ENCODE data around the gene DYRK3. TPM values are rescaled to one million over a fixed set of nuclear protein-coding genes. Genes with fewer than 3 reads are reported as not detected.

DYRK3 gene
- total and polyA plus RNA-seq, 9 of the 15 experiments (the other 6 are each of a cell fraction or from before 2014, with no cell fraction given): 4.5 to 33.7 (median 25.7) TPM

DNA sequence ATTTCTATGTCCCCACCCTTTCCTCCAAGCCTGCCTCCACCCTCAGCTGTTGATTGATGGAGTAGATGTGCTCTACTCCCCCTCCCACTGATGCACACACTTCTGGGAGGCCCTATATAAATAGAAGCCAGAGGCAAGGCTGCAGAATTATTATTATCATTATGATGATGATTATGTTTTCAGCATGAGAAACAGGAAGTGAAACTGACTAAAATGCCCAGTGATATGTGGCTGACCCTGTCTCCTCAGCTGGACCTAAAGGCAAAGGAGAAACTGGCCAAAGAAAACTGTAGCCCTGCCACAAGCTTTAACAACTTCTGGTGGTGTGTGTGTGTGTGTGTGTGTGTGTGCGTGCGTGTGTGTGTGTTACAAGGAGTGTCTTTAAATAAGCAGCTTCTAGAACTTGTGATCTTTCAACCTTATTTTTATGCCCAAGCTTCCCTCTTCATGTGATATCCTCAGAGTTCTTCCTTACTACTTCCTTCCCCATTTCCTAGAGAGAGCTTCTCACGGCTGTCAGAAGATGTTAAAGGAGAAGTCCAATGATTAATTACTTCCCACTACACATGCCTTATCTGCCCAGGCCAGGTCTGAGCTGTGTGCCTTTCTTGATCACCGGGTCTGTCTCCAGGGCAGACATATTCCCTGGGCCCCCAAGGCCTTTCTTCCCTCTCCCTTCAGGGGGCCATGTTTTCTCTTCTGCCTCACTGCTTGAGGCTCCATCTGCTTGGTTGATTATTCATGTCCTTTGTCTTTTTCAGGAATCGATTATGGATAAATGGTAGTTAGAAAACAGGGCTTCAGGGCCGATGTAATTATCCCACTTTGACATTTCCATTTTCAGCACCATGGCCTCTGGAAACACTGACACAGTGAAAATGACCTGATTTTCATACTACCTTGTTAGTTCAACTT lies 37.8 kb downstream of the DYRK3 start (continued):
- TF ChIP-seq ZFX (CRISPR knock-in tag; IDR thresholded peaks at IDR 0.05) (peak; percentile 41; the same call in 1 of the 2 replicates), YY1 (IDR thresholded peaks at IDR 0.05; ENCODE audit: borderline replicate concordance in 1 of 3, control insufficient read depth in 1 of 3, extremely low read depth in 1 of 3, insufficient read depth in 3 of 3, insufficient read length in 1 of 3, insufficient replicate concordance in 2 of 3, low read depth in 1 of 3, low read length in 2 of 3) (peak; percentile 47 to 94 (median 76)), MAFK (IDR thresholded peaks at IDR 0.05; ENCODE audit: low read length) (no peak), MYBL2 (IDR thresholded peaks at IDR 0.05; ENCODE audit: low read depth) (no peak; the same call in 1 of the 2 replicates), MYBL2 (CRISPR knock-in tag; IDR thresholded peaks at IDR 0.05; ENCODE audit: borderline replicate concordance) (no peak), TCF7 (IDR thresholded peaks at IDR 0.05; ENCODE audit: borderline replicate concordance) (0 out of 2 replicates have a peak, but pooled peaks have one; percentile 68), CBX5 (IDR thresholded peaks at IDR 0.05; ENCODE audit: borderline replicate concordance, low read depth) (no peak), ZC3H8 (IDR thresholded peaks at IDR 0.05) (no peak; the same call in 1 of the 2 replicates), CBFA2T2 (conservative IDR thresholded peaks at IDR 0.05) (peak; percentile 96), ID3 (CRISPR knock-in tag; IDR thresholded peaks at IDR 0.05) (no peak), ID3 (tag; IDR thresholded peaks at IDR 0.05) (peak; percentile 68), ATF2 (CRISPR knock-in tag; IDR thresholded peaks at IDR 0.05) (no peak)
- TF ChIP-seq, protein P1, sequence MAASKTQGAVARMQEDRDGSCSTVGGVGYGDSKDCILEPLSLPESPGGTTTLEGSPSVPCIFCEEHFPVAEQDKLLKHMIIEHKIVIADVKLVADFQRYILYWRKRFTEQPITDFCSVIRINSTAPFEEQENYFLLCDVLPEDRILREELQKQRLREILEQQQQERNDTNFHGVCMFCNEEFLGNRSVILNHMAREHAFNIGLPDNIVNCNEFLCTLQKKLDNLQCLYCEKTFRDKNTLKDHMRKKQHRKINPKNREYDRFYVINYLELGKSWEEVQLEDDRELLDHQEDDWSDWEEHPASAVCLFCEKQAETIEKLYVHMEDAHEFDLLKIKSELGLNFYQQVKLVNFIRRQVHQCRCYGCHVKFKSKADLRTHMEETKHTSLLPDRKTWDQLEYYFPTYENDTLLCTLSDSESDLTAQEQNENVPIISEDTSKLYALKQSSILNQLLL (CRISPR knock-in tag; IDR thresholded peaks at IDR 0.05; ENCODE audit: borderline replicate concordance): no peak
- TF ChIP-seq, protein P2, sequence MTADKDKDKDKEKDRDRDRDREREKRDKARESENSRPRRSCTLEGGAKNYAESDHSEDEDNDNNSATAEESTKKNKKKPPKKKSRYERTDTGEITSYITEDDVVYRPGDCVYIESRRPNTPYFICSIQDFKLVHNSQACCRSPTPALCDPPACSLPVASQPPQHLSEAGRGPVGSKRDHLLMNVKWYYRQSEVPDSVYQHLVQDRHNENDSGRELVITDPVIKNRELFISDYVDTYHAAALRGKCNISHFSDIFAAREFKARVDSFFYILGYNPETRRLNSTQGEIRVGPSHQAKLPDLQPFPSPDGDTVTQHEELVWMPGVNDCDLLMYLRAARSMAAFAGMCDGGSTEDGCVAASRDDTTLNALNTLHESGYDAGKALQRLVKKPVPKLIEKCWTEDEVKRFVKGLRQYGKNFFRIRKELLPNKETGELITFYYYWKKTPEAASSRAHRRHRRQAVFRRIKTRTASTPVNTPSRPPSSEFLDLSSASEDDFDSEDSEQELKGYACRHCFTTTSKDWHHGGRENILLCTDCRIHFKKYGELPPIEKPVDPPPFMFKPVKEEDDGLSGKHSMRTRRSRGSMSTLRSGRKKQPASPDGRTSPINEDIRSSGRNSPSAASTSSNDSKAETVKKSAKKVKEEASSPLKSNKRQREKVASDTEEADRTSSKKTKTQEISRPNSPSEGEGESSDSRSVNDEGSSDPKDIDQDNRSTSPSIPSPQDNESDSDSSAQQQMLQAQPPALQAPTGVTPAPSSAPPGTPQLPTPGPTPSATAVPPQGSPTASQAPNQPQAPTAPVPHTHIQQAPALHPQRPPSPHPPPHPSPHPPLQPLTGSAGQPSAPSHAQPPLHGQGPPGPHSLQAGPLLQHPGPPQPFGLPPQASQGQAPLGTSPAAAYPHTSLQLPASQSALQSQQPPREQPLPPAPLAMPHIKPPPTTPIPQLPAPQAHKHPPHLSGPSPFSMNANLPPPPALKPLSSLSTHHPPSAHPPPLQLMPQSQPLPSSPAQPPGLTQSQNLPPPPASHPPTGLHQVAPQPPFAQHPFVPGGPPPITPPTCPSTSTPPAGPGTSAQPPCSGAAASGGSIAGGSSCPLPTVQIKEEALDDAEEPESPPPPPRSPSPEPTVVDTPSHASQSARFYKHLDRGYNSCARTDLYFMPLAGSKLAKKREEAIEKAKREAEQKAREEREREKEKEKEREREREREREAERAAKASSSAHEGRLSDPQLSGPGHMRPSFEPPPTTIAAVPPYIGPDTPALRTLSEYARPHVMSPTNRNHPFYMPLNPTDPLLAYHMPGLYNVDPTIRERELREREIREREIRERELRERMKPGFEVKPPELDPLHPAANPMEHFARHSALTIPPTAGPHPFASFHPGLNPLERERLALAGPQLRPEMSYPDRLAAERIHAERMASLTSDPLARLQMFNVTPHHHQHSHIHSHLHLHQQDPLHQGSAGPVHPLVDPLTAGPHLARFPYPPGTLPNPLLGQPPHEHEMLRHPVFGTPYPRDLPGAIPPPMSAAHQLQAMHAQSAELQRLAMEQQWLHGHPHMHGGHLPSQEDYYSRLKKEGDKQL (CRISPR knock-in tag; IDR thresholded peaks at IDR 0.05; ENCODE audit: borderline replicate concordance): no peak
